HepG2 (cell line): ENCODE results near the gene CKAP5. TPM values are rescaled to one million over a fixed set of nuclear protein-coding genes. Genes with fewer than 3 reads are reported as not detected.

Experiments
- ASH2L ChIP-seq: fragments of 300-600, 200-600 bp; sonication (generic); IDR thresholded peaks from 2 replicates; pipeline ENCODE4 v1.7.0; 2017; ENCODE audit warnings: low read depth, mild to moderate bottlenecking, moderate library complexity, mixed read lengths, low read length; ENCODE audit not compliant: insufficient read length
- ATM ChIP-seq: fragments of 450-650 bp; IDR thresholded peaks from 2 replicates; pipeline ENCODE4 v1.7.1; 2017; ENCODE audit warnings: mild to moderate bottlenecking, borderline replicate concordance
- CENPX ChIP-seq: sonication (generic); formaldehyde crosslinking; IDR thresholded peaks from 2 replicates; pipeline ENCODE4 v1.9.0; 2021; ENCODE audit warnings: mild to moderate bottlenecking, missing genetic modification reagents, moderate library complexity
- FOXP4 ChIP-seq: sonication (generic); formaldehyde crosslinking; IDR thresholded peaks from 2 replicates; pipeline ENCODE4 v1.4.0; 2020; ENCODE audit warnings: missing genetic modification reagents
- IKZF1 ChIP-seq: fragments of 450-650 bp; IDR thresholded peaks from 2 replicates; pipeline ENCODE4 v1.7.1; 2016
- LRRFIP1 ChIP-seq: sonication (generic); formaldehyde crosslinking; conservative IDR thresholded peaks from 2 replicates; pipeline ENCODE4 v1.4.0; 2020; ENCODE audit warnings: missing genetic modification reagents
- NFATC3 ChIP-seq: sonication (generic); formaldehyde crosslinking; IDR thresholded peaks from 2 replicates; pipeline ENCODE4 v1.5.1; 2020; ENCODE audit warnings: mild to moderate bottlenecking, missing genetic modification reagents
- NR0B2 ChIP-seq: sonication (generic); formaldehyde crosslinking; IDR thresholded peaks from 2 replicates; pipeline ENCODE4 v1.4.0; 2020; ENCODE audit warnings: mild to moderate bottlenecking, missing genetic modification reagents
- RARA ChIP-seq: IDR thresholded peaks from 2 replicates; pipeline ENCODE4 v1.6.1; 2016; ENCODE audit warnings: missing genetic modification reagents, missing compliant biosample characterization
- RBFOX2 ChIP-seq: fragments of 200-400 bp; formaldehyde crosslinking; IDR thresholded peaks from 2 replicates; pipeline ENCODE4 v1.6.1; 2017; ENCODE audit warnings: low read depth, mild to moderate bottlenecking, low read length
- TIGD3 ChIP-seq: sonication (generic); formaldehyde crosslinking; IDR thresholded peaks from 2 replicates; pipeline ENCODE4 v1.5.1; 2020; ENCODE audit warnings: mild to moderate bottlenecking, missing genetic modification reagents, borderline replicate concordance
- ZNF230 ChIP-seq: sonication (generic); formaldehyde crosslinking; IDR thresholded peaks from 2 replicates; pipeline ENCODE4 v1.4.0; 2020; ENCODE audit warnings: mild to moderate bottlenecking, missing genetic modification reagents
- ZNF317 ChIP-seq: sonication (generic); formaldehyde crosslinking; IDR thresholded peaks from 2 replicates; pipeline ENCODE4 v1.5.0; 2020; ENCODE audit warnings: mild to moderate bottlenecking, missing genetic modification reagents
- ZNF552 ChIP-seq: sonication (generic); formaldehyde crosslinking; IDR thresholded peaks from 2 replicates; pipeline ENCODE4 v1.9.0; 2022; ENCODE audit warnings: missing genetic modification reagents, mild to moderate bottlenecking, borderline replicate concordance
- ZNF598 ChIP-seq: sonication (generic); formaldehyde crosslinking; IDR thresholded peaks from 2 replicates; pipeline ENCODE4 v1.5.1; 2020; ENCODE audit warnings: mild to moderate bottlenecking, missing genetic modification reagents, borderline replicate concordance
- polyA plus RNA-seq, 8 experiments: library from polyadenylated mRNA; depleted of rRNA in 3 of 8; stranded (reverse) in 7 of 8; unstranded in 1 of 8; fragments of >200 nt; fragmentation: Illumina TruSeq in 4 of 8; extraction: Trizol in 4 of 8; gene quantifications; 2 replicates each; pipeline versions ENCODE4 v1.2.1 to v1.2.3, GENCODE V29; 2011 to 2016; ENCODE audit warnings: low read depth in 4 of 8, missing spikeins in 1 of 8, mixed read lengths in 1 of 8; ENCODE audit not compliant: insufficient read depth in 1 of 8
- total RNA-seq, 5 experiments: library from RNA; depleted of rRNA; stranded (reverse); fragments of >200 nt; fragmentation: Illumina TruSeq; extraction: Trizol; gene quantifications; 2 replicates each; pipeline ENCODE4 v1.2.3, GENCODE V29; 2016; ENCODE audit warnings: low read depth in 1 of 5
- TF ChIP-seq, protein P1 (sequence below): IDR thresholded peaks from 2 replicates; pipeline ENCODE4 v1.6.1; 2016; ENCODE audit warnings: mild to moderate bottlenecking

Gene CKAP5
- total and polyA plus RNA-seq, 2 of the 13 experiments (the other 11 are each of a cell fraction or from before 2014, with no cell fraction given) = 79.2 to 103 TPM

DNA sequence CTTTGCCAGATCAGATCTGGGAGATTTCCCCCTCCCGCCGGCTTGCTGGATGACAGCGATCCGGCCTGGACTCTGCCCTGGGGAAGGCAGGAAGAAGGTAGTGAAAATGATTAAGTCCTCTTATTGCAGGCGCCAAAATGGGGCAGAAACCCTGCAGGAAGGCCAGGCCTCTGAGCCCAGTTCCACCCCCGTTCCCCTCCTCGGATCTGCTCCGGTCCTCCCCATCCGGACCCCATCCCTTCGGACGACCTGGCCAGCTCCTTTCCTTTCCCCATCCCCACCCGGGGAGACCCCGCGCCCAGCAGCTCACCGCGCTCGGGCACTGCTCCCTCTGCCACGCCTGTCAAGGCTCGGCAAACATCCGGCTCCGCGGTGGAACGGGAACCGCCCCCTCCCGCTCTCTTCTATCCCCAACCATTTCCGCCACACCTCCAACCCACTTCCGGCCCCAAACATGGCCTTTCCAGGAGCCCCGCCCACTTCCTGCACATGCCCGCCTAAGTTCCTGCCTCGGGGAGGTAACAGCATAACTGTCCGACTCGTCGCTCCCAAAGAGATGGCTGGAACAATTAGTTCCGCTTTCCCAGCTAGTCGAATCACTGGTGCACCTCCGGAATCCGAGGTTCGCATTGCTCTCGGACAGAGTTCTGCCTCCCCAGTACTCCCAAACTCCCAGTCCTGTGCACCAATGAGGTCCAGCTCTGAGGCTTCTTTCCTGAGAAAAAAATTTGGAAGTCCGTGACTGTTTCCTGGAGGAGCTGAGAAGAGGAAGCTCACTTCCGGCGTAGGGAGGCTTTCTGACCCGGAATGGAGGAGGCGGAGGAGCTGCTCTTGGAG, 145.6 kb downstream of the CKAP5 start, which contains the start of the genes ARHGAP1 and ZNF408 (continued):
- TF ChIP-seq ZNF552 (0 out of 2 replicates have a peak, but pooled peaks have one; percentile 50), IKZF1 (no peak), ZNF598 (peak; percentile 75; the same call in 1 of the 2 replicates), RARA (CRISPR knock-in tag) (peak; percentile 44; the same call in 1 of the 2 replicates), RBFOX2 (peak; percentile 96), ATM (no peak), CENPX (CRISPR knock-in tag) (no peak), ZNF230 (CRISPR knock-in tag) (peak; percentile 73; the same call in 1 of the 2 replicates), NR0B2 (CRISPR knock-in tag) (peak; percentile 28; the same call in 1 of the 2 replicates), ASH2L (peak; percentile 100), TIGD3 (CRISPR knock-in tag) (peak; percentile 78; the same call in 1 of the 2 replicates), LRRFIP1 (no peak), FOXP4 (CRISPR knock-in tag) (peak; percentile 69), ZNF317 (CRISPR knock-in tag) (peak; percentile 80), NFATC3 (CRISPR knock-in tag) (no peak)
- TF ChIP-seq, protein P1, sequence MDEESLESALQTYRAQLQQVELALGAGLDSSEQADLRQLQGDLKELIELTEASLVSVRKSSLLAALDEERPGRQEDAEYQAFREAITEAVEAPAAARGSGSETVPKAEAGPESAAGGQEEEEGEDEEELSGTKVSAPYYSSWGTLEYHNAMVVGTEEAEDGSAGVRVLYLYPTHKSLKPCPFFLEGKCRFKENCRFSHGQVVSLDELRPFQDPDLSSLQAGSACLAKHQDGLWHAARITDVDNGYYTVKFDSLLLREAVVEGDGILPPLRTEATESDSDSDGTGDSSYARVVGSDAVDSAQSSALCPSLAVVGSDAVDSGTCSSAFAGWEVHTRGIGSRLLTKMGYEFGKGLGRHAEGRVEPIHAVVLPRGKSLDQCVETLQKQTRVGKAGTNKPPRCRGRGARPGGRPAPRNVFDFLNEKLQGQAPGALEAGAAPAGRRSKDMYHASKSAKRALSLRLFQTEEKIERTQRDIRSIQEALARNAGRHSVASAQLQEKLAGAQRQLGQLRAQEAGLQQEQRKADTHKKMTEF (CRISPR knock-in tag) = peak; percentile 89
